SH-SY5Y (cell line): ENCODE measurements around the gene CD163L1.

ENCODE experiments used
- GATA2 ChIP-seq: IDR thresholded peaks from 2 replicates; pipeline ENCODE4 v1.6.1; 2011; ENCODE audit warnings: mild to moderate bottlenecking, low read depth, low read length
- GATA3 ChIP-seq: IDR thresholded peaks from 2 replicates; pipeline ENCODE4 v1.6.1; 2011; ENCODE audit warnings: low read depth, mild to moderate bottlenecking, low read length, moderate library complexity

GRCh38 chr12:7351177-7351576 lies 92.8 kb downstream of the CD163L1 start:
- no peak for TF ChIP-seq GATA2
- TF ChIP-seq GATA3: no peak
